Stimulated activated CD8-positive, alpha-beta memory T cell treated with anti-CD3 and anti-CD28 coated beads, Interleukin-2, amount 100 ng/mL, for 48 hours (primary cell): ENCODE results near the gene CEP164.

ENCODE experiments used
- DNase-seq, 2 donors: peaks; one replicate each; pipeline ENCODE4 v3.0.0-alpha.2; 2020; ENCODE audit warnings: low read depth in 2 of 2

Gene CEP164

DNA sequence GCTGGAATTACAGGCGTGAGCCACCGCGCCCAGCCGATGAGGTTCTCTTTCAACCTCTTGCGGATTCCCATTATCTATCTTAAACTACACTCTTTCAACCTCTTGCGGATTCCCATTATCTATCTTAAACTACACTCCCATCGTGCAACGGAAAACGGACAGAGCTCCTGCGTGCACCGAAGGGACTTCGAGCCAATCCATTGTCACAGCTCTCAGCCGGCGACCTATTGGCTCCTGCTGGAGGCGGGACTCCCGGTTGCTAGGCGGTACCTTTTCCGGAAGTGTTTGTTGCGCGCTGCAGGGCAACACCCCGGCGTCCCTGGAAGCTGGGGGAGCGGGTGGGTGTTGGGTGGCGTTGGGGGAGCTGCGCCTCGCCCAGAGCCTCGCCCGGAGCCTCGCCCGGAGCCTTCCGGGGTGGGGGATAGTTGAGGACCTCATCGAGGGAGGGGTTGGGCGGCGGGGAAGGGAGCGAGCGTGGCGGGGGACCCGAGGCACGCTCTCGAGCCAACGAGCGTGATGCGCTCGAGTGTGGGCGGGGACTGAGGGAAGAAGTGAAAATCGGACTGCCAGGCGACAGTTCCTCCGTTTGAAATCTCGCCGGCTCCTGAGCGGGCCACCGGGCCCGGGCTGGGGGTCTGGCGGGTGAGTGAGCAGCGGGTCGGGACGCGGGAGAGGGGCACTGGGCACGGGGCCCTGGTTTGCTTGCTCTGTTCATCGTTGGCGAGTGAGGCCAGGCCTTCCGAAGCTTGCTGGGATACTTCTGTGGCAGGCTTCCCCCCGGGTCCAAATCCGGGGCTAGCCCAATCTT, at the start of gene CEP164:
Gene CEP164, plus strand, starts transcription at position 288 of the 808 bp plus-strand sequence. CDS start 10,733 bp downstream, outside the sequence.
- DNase-seq: peak; percentile 85 to 91

- no peak for DNase-seq
These were observed 49.3 kb upstream of the CEP164 start for GRCh38 chr11:117278347-117278746.

DNA sequence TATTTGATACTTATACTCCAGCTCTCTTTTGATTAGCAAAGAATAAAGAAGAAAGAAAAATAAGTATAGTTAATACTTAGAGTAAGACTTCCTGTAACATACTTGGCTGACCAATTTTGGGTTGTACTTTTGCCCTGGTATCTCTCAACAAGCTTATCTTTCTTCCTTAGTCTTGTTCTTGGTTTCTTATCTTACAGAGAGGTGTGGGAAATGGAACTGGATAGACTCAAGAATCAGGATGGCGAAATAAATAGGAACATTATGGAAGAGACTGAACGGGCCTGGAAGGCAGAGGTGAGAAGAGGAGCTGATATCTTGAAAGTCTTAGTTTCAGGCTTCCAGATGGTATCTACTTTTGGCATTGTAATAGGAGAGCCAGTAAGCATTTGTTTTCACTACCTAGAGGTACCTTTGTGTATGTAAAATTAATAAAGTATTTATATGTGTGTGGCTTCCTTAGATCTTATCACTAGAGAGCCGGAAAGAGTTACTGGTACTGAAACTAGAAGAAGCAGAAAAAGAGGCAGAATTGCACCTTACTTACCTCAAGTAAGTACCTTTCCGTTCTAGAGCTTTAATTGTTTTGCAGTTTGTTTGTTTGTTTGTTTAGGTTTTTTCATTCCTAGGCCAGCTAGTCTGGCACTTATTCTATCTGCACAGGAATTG, 47.8 kb upstream of the CEP164 start:
- no peak for DNase-seq

GRCh38 chr11:117281159-117281558, 46.5 kb upstream of the CEP164 start:
- no peak for DNase-seq

GRCh38 chr11:117281869-117282268, 45.8 kb upstream of the CEP164 start:
- no peak for DNase-seq

DNA sequence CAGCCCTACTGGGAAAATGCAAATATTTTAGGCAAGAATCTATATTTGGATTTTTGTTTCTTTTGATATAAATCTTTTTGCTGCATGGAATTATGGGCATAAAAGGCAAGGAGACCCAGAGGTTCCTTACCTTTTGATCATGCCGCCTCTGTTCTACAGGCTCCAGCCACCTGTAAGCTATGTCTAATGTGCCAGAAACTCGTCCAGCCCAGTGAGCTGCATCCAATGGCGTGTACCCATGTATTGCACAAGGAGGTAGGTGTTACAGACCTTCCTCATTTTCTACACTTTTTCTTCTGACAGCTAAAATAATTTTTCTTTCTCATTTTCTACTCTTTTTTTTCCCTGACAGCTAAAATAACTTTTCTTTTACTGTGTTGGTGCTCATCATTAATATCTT, 44.7 kb upstream of the CEP164 start:
- no peak for DNase-seq

DNA sequence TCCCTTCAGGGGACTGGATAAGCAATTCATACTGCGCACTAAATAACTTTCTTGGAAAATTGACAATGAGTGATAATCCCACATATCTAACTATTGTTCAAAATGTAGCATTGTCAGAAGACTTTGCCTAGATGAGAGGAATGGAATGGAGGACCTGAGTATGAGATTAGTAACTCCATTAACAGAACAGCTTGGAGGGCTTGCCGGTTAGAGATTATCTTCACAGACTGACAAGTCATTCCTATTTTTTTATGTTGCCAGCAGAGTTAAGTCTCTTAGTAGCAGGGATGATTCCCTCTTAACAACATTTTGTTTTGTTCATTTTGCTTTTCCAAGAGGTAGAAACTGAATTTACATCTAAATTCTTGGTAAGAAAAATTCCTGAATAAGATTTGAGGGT, 43.6 kb upstream of the CEP164 start:
- no peak for DNase-seq

GRCh38 chr11:117286588-117286987, 41.1 kb upstream of the CEP164 start:
- DNase-seq: no peak

DNA sequence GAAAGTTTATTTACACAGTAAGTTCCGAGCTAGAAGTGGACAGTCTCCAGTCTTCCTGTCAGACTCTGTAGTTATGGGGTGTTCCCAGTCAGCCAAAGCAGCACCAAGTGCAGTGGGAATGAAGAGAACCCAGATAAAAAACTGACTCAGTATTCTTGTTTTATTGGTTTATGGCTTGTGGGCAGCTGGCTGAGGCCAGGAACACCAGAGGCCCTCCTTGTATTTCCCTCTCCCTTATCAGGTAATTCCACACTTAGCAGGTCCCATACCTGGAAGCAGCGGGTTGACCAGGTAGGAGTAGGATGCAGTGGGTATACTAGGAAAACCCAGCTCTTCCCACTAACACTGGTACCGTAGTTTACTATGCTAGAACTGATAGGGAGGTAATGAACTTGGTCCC, 40.0 kb upstream of the CEP164 start:
- no peak for DNase-seq

- no peak for DNase-seq
These were observed 37.9 kb upstream of the CEP164 start for GRCh38 chr11:117289795-117290194.

GRCh38 chr11:117290809-117291396, 36.8 kb upstream of the CEP164 start, which contains the start of gene BACE1-AS:
BACE1-AS (plus strand) TSS chr11:117291346.
- DNase-seq: no peak

DNA sequence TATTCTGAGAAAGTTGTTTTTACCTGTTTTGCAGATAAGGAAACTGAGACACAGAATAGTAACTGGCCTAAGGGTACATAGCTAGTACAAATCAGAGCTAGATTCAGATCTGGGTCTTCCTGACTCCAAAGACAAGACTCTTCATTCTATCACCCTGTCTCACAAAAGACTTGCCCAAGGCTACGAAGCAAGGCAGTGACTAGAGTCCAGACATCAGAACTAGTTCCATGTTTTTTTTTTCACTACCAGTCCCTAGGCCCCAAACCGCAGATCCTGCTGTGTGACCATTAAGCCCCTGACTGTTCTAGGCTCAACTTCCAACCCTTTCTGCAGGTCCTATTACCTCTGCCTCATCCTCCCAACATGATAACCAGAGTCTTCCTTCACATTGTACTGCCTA, 35.0 kb upstream of the CEP164 start:
- DNase-seq: no peak

DNA sequence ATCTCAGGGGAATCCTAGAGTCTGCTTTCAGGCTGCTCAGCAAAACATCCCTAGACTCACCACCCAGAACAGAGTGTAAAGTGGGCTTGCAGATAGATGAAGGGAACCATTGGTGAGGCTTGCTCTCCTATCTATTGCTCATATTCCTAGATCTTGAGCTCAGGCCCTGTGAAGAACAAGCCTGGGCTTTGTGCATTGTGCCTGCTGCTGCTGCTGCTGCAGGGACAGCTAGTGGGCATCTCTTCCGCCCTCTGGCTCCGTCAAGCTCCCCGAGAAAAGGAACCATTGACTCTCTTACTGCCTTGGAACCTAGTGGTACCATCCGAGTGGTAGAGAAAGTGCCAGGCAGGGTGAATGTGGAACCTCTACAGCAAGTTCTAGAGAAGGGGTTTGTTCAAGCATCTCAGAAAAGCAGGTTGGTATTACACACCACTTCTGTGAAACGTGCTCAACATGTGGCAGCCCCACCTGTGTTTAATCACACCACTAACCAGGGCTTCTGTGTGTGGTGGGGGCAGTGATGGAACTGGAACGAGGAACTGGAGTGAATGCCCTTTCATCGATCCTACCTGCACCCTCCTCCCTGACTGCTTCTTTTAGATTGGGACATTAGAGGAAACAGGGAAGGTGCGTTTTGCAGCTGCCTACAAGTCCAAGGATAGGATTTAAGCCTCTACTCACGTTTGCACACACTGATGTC, 32.1 kb upstream of the CEP164 start:
- DNase-seq: no peak

DNA sequence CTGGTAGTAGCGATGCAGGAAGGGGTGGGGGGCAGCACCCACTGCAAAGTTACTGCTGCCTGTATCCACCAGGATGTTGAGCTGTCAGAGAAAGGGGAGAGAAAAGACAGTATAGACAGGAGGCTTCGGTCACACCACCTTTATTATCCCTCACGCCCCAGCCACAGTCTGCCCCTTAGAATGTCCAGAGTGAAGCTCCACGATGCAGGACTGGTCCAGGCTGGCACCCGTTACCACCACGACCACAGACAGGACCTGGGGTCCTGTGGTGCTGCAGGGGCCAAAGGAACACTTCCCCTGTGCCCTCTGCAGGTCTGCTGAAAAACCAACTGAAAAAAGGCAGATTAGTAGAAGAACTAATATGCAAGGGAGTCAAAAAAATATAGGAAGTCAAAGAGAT, 30.8 kb upstream of the CEP164 start:
- DNase-seq: no peak

- no peak for DNase-seq
These were observed 29.5 kb upstream of the CEP164 start for GRCh38 chr11:117298195-117298594.

GRCh38 chr11:117299351-117300282, 28.0 kb upstream of the CEP164 start:
- no peak for DNase-seq

DNA sequence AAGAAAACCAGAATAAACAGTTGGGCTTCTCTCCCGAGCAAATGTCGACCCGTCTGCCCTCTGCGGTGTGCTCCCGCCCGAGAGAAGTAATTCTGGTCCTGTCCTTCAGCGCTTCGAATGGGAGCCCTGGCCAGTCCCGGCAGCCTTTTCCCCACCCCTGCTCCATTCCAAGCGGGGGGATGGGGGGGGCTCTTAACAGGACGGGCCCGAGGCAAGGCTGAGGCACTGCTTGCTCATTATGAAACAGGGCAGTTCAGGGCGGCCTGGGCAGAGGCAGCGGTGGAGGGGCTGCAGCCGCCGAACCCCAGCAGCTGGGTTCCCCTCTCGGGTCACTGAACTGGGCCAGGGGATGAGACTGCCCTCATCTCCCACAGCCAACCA, 27.4 kb upstream of the CEP164 start:
- DNase-seq: no peak

DNA sequence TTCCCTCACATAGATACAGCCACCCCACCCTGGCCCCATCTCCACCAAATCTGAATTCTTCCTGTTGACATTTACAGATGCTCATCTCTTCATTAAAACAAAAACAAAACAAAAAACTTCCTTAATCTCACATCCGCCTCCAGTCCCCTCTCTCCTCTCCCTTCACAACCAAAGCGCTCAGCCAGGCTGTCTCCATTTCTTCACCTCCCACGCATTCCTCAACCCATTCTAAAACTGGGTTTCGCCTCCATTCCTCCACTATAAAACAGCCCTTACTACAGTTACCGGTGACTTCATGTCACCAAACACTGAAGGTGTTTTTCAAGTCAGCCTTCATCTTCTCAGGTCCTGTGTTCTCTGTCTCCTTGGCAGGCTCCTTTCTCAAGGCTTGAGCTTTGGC, 26.9 kb upstream of the CEP164 start:
- no peak for DNase-seq

DNA sequence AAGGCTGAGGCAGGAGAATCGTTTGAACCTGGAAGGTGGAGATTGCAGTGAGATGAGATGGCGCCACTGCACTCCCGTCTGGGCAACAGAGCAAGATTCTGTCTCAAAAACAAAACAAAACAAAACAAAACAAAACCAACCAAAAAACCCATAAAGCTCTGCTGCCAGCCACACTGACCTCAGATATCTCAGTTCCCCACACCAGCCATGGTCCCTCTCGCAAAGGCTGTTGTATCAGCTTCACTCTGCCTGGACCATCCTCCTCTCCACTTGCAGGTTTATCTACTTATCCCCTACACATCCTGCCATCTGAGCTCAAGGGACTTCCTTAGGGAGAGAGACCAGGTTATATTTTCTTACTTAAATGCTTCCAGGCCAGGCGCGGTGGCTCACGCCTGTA, 25.4 kb upstream of the CEP164 start:
- DNase-seq: no peak

- no peak for DNase-seq
These were observed 24.6 kb upstream of the CEP164 start for GRCh38 chr11:117303101-117303500.

GRCh38 chr11:117303646-117304315, 23.9 kb upstream of the CEP164 start:
- DNase-seq: no peak
